GM23338 (cell line): ENCODE measurements around the gene RCAN1. TPM values are rescaled to one million over a fixed set of nuclear protein-coding genes. Genes with fewer than 3 reads are reported as not detected.

Experiments
- ATAC-seq: fragments of 200-7000 bp; cut with Tn5 transposase; 3 replicates; pipeline ENCODE4 v1.9.1; 2020
- DNase-seq: peaks from one replicate; pipeline ENCODE4 v3.0.0-alpha.2; 2015; ENCODE audit warnings: low spot score
- H2AFZ ChIP-seq: fragments of 200-600 bp; sonication (generic); 2 replicates; pipeline ENCODE4 v1.8.0; 2016; ENCODE audit warnings: antibody characterized with exemption, mild to moderate bottlenecking, moderate library complexity
- H3F3A ChIP-seq: fragments of 200-600 bp; sonication (generic); replicated peaks from 2 replicates; pipeline ENCODE4 v1.8.0; 2017; ENCODE audit warnings: antibody characterized with exemption, mixed run types, low read depth
- H3K27ac ChIP-seq: fragments of 200-600 bp; sonication (generic); 2 replicates; pipeline ENCODE4 v1.6.1; 2016; ENCODE audit warnings: low read depth
- H3K27me3 ChIP-seq: fragments of 200-600 bp; sonication (generic); 2 replicates; pipeline ENCODE4 v1.8.0; 2016; ENCODE audit warnings: mild to moderate bottlenecking, mixed run types, moderate library complexity; ENCODE audit not compliant: insufficient read depth
- H3K36me3 ChIP-seq: fragments of 200-600 bp; sonication (generic); 2 replicates; pipeline ENCODE4 v1.8.0; 2016; ENCODE audit warnings: mild to moderate bottlenecking; ENCODE audit not compliant: insufficient read depth
- H3K4me1 ChIP-seq: fragments of 200-600 bp; sonication (generic); 2 replicates; pipeline ENCODE4 v1.8.0; 2016; ENCODE audit warnings: mild to moderate bottlenecking, moderate library complexity; ENCODE audit not compliant: insufficient read depth
- H3K4me2 ChIP-seq: fragments of 200-600 bp; sonication (generic); 2 replicates; pipeline ENCODE4 v1.7.1; 2017; ENCODE audit warnings: mixed run types
- H3K4me3 ChIP-seq: fragments of 200-600 bp; sonication (generic); 2 replicates; pipeline ENCODE4 v1.6.1; 2016; ENCODE audit warnings: mixed run types
- H3K79me2 ChIP-seq: fragments of 200-600 bp; sonication (generic); replicated peaks from 2 replicates; pipeline ENCODE4 v1.8.0; 2017; ENCODE audit warnings: mild to moderate bottlenecking; ENCODE audit not compliant: insufficient read depth
- H3K9me2 ChIP-seq: fragments of 200-600 bp; sonication (generic); 2 replicates; pipeline ENCODE4 v1.8.0; 2017; ENCODE audit not compliant: insufficient read depth
- H4K20me1 ChIP-seq: fragments of 200-600 bp; sonication (generic); replicated peaks from 2 replicates; pipeline ENCODE4 v1.8.0; 2017; ENCODE audit warnings: mild to moderate bottlenecking; ENCODE audit not compliant: insufficient read depth
- H3K27ac Mint-ChIP-seq: 2 replicates; pipeline ENCODE4 v1.8.0; 2020; ENCODE audit warnings: inconsistent platforms, mild to moderate bottlenecking, moderate library complexity, mixed read lengths
- H3K27me3 Mint-ChIP-seq: 3 replicates; pipeline ENCODE4 v1.8.0; 2022; ENCODE audit warnings: low read depth, mild to moderate bottlenecking, moderate library complexity, mixed read lengths, inconsistent platforms; ENCODE audit not compliant: insufficient read depth, poor library complexity
- H3K36me3 Mint-ChIP-seq: 3 replicates; pipeline ENCODE4 v1.8.0; 2021; ENCODE audit warnings: low read depth, mild to moderate bottlenecking, inconsistent platforms, moderate library complexity, mixed read lengths
- H3K4me1 Mint-ChIP-seq: 3 replicates; pipeline ENCODE4 v1.8.0; 2020; ENCODE audit warnings: mild to moderate bottlenecking, inconsistent platforms, mixed read lengths
- H3K4me3 Mint-ChIP-seq: 3 replicates; pipeline ENCODE4 v1.8.0; 2021; ENCODE audit warnings: moderate library complexity, mild to moderate bottlenecking, inconsistent platforms, mixed read lengths
- H3K9me3 Mint-ChIP-seq: 3 replicates; pipeline ENCODE4 v1.8.0; 2020; ENCODE audit warnings: moderate library complexity, mild to moderate bottlenecking, inconsistent platforms, mixed read lengths
- CREB1 ChIP-seq: fragments of 250-450 bp; sonication (Bioruptor Pico); IDR thresholded peaks from 2 replicates; pipeline ENCODE4 v1.5.0; 2020; ENCODE audit warnings: low read depth, mild to moderate bottlenecking, moderate library complexity
- EZH2 ChIP-seq: fragments of 200-600 bp; sonication (generic); IDR thresholded peaks from one replicate; pipeline ENCODE4 v1.8.0; 2017; ENCODE audit warnings: antibody characterized with exemption, mild to moderate bottlenecking, low read depth; ENCODE audit not compliant: unreplicated experiment
- EZH2phosphoT487 ChIP-seq: fragments of 200-600 bp; sonication (generic); IDR thresholded peaks from one replicate; pipeline ENCODE4 v1.8.1; 2018; ENCODE audit warnings: antibody characterized with exemption; ENCODE audit not compliant: unreplicated experiment
- JUNB ChIP-seq: IDR thresholded peaks from one replicate; pipeline ENCODE4 v1.6.1; 2016; ENCODE audit warnings: antibody characterized with exemption; ENCODE audit not compliant: unreplicated experiment
- NANOG ChIP-seq: IDR thresholded peaks from 2 replicates; pipeline ENCODE4 v1.6.1; 2016; ENCODE audit warnings: antibody characterized with exemption, borderline replicate concordance
- POLR2AphosphoS5 ChIP-seq: IDR thresholded peaks from 2 replicates; pipeline ENCODE4 v1.6.1; 2016; ENCODE audit warnings: antibody characterized with exemption, low read depth
- STAT1 ChIP-seq: IDR thresholded peaks from one replicate; pipeline ENCODE4 v1.6.1; 2016; ENCODE audit warnings: antibody characterized with exemption; ENCODE audit not compliant: unreplicated experiment
- ZNF114 ChIP-seq: fragments of 250-450 bp; sonication (Bioruptor Pico); IDR thresholded peaks from 2 replicates; pipeline ENCODE4 v1.5.0; 2020; ENCODE audit warnings: mild to moderate bottlenecking, moderate library complexity
- ZNF331 ChIP-seq: fragments of 250-450 bp; sonication (Bioruptor Pico); IDR thresholded peaks from 2 replicates; pipeline ENCODE4 v1.5.0; 2020; ENCODE audit warnings: low read depth, mild to moderate bottlenecking, moderate library complexity
- polyA plus RNA-seq: library from polyadenylated mRNA; unstranded; fragments of >200 nt; fragmentation: Nextera tagmentation; extraction: Ambion mirVana; gene quantifications from 2 replicates; pipeline ENCODE4 v1.2.1, GENCODE V29; 2016
- total RNA-seq: library from RNA; depleted of rRNA; stranded (reverse); fragments of >200 nt; shearing (Covaris generic); gene quantifications from 2 replicates; pipeline ENCODE4 v1.2.3, GENCODE V29; 2014
- TF ChIP-seq, protein P1 (sequence below), 2 experiments: fragments of 200-600 bp in 1 of 2; sonication (generic) in 1 of 2; conservative IDR thresholded peaks; 2 replicates each; pipeline versions ENCODE4 v1.5.1 to v1.6.1; 2016 to 2017; ENCODE audit warnings: antibody characterized with exemption in 2 of 2, low read depth in 2 of 2, mild to moderate bottlenecking in 2 of 2, moderate library complexity in 1 of 2
- TF ChIP-seq, protein P2 (sequence below): IDR thresholded peaks from one replicate; pipeline ENCODE4 v1.6.1; 2018; ENCODE audit warnings: antibody characterized with exemption; ENCODE audit not compliant: unreplicated experiment
- TF ChIP-seq, protein P3 (sequence below): fragments of 250-450 bp; sonication (Bioruptor Pico); IDR thresholded peaks from 2 replicates; pipeline ENCODE4 v1.5.0; 2020; ENCODE audit warnings: mild to moderate bottlenecking, moderate library complexity
- TF ChIP-seq, protein P4 (sequence below): IDR thresholded peaks from 2 replicates; pipeline ENCODE4 v1.6.1; 2016; ENCODE audit warnings: antibody characterized with exemption

RCAN1 gene
- total and polyA plus RNA-seq, 2 experiments from 2014 or later: 3.7 to 5.2 TPM

DNA sequence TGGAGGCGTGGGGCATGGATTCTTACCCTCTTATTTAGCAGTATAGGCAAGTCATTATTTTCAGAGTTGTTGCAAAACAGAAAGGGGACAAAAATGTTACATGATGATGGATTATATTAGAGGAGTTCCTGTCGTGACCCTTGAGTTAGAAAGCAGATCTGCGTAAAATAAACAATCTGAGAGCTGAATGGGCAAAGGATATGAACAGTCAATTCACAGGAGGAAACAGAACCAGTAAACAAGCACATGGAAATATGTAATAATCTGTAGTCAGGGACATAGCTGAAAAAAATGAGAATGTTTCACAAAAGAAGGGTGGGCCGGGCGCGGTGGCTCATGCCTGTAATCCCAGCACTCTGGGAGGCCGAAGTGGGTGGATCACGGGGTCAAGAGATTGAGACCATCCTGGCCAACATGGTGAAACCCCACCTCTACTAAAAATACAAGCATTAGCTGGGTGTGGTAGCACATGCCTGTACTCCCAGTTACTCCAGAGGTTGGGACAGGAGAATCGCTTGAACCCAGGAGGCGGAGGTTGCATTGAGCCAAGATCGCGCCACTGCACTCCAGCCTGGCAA, 20.9 kb downstream of the RCAN1 start:
- H3K4me3 Mint-ChIP-seq: no peak overlapping the region

More for the DNA sequence above, 20.9 kb downstream of the RCAN1 start:
- Mint-ChIP-seq H3K27me3 (peaks cover 2% of the 10 kb centered on the region), H3K4me1 (peaks cover 9% of the 10 kb centered on the region; the same call in 2 of the 3 replicates), H3K36me3 (no peaks in the 10 kb centered on the region), H3K9me3 (no peaks in the 10 kb centered on the region), H3K27ac (no peak overlapping the region)
- no peak overlapping the region for H3K27ac ChIP-seq
- H2AFZ ChIP-seq: no peak overlapping the region
- peaks cover 3% of the 10 kb centered on the region; the same call in 1 of the 2 replicates for H3K4me1 ChIP-seq
- DNase-seq (no peak), ATAC-seq (no peak)
- no peaks in the 10 kb centered on the region for H4K20me1 ChIP-seq
- TF ChIP-seq EZH2phosphoT487 (no peak), POLR2AphosphoS5 (no peak), STAT1 (no peak), NANOG (no peak), EZH2 (no peak), JUNB (no peak), CREB1 (no peak), ZNF331 (CRISPR knock-in tag) (no peak), ZNF114 (CRISPR knock-in tag) (no peak)
- TF ChIP-seq, protein P1, sequence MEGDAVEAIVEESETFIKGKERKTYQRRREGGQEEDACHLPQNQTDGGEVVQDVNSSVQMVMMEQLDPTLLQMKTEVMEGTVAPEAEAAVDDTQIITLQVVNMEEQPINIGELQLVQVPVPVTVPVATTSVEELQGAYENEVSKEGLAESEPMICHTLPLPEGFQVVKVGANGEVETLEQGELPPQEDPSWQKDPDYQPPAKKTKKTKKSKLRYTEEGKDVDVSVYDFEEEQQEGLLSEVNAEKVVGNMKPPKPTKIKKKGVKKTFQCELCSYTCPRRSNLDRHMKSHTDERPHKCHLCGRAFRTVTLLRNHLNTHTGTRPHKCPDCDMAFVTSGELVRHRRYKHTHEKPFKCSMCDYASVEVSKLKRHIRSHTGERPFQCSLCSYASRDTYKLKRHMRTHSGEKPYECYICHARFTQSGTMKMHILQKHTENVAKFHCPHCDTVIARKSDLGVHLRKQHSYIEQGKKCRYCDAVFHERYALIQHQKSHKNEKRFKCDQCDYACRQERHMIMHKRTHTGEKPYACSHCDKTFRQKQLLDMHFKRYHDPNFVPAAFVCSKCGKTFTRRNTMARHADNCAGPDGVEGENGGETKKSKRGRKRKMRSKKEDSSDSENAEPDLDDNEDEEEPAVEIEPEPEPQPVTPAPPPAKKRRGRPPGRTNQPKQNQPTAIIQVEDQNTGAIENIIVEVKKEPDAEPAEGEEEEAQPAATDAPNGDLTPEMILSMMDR (conservative IDR thresholded peaks at IDR 0.05; ENCODE audit: low read depth in 2 of 2): no peak
- TF ChIP-seq, protein P2, sequence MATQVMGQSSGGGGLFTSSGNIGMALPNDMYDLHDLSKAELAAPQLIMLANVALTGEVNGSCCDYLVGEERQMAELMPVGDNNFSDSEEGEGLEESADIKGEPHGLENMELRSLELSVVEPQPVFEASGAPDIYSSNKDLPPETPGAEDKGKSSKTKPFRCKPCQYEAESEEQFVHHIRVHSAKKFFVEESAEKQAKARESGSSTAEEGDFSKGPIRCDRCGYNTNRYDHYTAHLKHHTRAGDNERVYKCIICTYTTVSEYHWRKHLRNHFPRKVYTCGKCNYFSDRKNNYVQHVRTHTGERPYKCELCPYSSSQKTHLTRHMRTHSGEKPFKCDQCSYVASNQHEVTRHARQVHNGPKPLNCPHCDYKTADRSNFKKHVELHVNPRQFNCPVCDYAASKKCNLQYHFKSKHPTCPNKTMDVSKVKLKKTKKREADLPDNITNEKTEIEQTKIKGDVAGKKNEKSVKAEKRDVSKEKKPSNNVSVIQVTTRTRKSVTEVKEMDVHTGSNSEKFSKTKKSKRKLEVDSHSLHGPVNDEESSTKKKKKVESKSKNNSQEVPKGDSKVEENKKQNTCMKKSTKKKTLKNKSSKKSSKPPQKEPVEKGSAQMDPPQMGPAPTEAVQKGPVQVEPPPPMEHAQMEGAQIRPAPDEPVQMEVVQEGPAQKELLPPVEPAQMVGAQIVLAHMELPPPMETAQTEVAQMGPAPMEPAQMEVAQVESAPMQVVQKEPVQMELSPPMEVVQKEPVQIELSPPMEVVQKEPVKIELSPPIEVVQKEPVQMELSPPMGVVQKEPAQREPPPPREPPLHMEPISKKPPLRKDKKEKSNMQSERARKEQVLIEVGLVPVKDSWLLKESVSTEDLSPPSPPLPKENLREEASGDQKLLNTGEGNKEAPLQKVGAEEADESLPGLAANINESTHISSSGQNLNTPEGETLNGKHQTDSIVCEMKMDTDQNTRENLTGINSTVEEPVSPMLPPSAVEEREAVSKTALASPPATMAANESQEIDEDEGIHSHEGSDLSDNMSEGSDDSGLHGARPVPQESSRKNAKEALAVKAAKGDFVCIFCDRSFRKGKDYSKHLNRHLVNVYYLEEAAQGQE: no peak
- TF ChIP-seq, protein P3, sequence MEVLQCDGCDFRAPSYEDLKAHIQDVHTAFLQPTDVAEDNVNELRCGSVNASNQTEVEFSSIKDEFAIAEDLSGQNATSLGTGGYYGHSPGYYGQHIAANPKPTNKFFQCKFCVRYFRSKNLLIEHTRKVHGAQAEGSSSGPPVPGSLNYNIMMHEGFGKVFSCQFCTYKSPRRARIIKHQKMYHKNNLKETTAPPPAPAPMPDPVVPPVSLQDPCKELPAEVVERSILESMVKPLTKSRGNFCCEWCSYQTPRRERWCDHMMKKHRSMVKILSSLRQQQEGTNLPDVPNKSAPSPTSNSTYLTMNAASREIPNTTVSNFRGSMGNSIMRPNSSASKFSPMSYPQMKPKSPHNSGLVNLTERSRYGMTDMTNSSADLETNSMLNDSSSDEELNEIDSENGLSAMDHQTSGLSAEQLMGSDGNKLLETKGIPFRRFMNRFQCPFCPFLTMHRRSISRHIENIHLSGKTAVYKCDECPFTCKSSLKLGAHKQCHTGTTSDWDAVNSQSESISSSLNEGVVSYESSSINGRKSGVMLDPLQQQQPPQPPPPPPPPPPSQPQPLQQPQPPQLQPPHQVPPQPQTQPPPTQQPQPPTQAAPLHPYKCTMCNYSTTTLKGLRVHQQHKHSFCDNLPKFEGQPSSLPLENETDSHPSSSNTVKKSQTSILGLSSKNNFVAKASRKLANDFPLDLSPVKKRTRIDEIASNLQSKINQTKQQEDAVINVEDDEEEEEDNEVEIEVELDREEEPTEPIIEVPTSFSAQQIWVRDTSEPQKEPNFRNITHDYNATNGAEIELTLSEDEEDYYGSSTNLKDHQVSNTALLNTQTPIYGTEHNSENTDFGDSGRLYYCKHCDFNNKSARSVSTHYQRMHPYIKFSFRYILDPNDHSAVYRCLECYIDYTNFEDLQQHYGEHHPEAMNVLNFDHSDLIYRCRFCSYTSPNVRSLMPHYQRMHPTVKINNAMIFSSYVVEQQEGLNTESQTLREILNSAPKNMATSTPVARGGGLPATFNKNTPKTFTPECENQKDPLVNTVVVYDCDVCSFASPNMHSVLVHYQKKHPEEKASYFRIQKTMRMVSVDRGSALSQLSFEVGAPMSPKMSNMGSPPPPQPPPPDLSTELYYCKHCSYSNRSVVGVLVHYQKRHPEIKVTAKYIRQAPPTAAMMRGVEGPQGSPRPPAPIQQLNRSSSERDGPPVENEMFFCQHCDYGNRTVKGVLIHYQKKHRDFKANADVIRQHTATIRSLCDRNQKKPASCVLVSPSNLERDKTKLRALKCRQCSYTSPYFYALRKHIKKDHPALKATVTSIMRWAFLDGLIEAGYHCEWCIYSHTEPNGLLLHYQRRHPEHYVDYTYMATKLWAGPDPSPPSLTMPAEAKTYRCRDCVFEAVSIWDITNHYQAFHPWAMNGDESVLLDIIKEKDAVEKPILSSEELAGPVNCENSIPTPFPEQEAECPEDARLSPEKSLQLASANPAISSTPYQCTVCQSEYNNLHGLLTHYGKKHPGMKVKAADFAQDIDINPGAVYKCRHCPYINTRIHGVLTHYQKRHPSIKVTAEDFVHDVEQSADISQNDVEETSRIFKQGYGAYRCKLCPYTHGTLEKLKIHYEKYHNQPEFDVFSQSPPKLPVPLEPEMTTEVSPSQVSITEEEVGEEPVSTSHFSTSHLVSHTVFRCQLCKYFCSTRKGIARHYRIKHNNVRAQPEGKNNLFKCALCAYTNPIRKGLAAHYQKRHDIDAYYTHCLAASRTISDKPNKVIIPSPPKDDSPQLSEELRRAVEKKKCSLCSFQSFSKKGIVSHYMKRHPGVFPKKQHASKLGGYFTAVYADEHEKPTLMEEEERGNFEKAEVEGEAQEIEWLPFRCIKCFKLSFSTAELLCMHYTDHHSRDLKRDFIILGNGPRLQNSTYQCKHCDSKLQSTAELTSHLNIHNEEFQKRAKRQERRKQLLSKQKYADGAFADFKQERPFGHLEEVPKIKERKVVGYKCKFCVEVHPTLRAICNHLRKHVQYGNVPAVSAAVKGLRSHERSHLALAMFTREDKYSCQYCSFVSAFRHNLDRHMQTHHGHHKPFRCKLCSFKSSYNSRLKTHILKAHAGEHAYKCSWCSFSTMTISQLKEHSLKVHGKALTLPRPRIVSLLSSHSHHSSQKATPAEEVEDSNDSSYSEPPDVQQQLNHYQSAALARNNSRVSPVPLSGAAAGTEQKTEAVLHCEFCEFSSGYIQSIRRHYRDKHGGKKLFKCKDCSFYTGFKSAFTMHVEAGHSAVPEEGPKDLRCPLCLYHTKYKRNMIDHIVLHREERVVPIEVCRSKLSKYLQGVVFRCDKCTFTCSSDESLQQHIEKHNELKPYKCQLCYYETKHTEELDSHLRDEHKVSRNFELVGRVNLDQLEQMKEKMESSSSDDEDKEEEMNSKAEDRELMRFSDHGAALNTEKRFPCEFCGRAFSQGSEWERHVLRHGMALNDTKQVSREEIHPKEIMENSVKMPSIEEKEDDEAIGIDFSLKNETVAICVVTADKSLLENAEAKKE: no peak
- TF ChIP-seq, protein P4, sequence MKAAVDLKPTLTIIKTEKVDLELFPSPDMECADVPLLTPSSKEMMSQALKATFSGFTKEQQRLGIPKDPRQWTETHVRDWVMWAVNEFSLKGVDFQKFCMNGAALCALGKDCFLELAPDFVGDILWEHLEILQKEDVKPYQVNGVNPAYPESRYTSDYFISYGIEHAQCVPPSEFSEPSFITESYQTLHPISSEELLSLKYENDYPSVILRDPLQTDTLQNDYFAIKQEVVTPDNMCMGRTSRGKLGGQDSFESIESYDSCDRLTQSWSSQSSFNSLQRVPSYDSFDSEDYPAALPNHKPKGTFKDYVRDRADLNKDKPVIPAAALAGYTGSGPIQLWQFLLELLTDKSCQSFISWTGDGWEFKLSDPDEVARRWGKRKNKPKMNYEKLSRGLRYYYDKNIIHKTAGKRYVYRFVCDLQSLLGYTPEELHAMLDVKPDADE: no peak
- no peaks in the 10 kb centered on the region for H3K9me2 ChIP-seq
- H3K27me3 ChIP-seq: no peaks in the 10 kb centered on the region
- H3K36me3 ChIP-seq: no peaks in the 10 kb centered on the region
- H3F3A ChIP-seq: no peaks in the 10 kb centered on the region
- no peaks in the 10 kb centered on the region for H3K79me2 ChIP-seq
- H3K4me2 ChIP-seq: no peak overlapping the region
- no peak overlapping the region for H3K4me3 ChIP-seq
